GM12891 (cell line): Measurements from ENCODE around the gene COQ8B.
"Not testable (repeated sequence)": the region's sequence is repeated elsewhere in the genome, so short reads cannot be mapped to it uniquely, and the experiment has no call there.

Source experiments
- DNase-seq: peaks from one replicate; pipeline ENCODE4 v3.0.0; 2011; ENCODE audit warnings: low spot score; ENCODE audit not compliant: insufficient read length
- FAIRE-seq: peaks from 2 replicates; lab custom pipeline; 2011; peaks lifted over from hg19 to GRCh38; lab: Jason Lieb, UNC
- PAX5 ChIP-seq: IDR thresholded peaks from 2 replicates; pipeline ENCODE4 v1.6.1; 2011; ENCODE audit warnings: low read length, moderate library complexity, mild to moderate bottlenecking; ENCODE audit not compliant: insufficient read depth, severe bottlenecking
- POLR2A ChIP-seq: IDR thresholded peaks from 2 replicates; pipeline ENCODE4 v1.6.1; 2011; ENCODE audit warnings: low read depth, low read length, control low read depth
- POLR2AphosphoS5 ChIP-seq: IDR thresholded peaks from 2 replicates; pipeline ENCODE4 v1.6.1; 2011; ENCODE audit warnings: low read depth, low read length, control low read depth
- POU2F2 ChIP-seq: IDR thresholded peaks from 2 replicates; pipeline ENCODE4 v1.6.1; 2011; ENCODE audit warnings: low read depth, mild to moderate bottlenecking, control low read depth, low read length, moderate library complexity
- SPI1 ChIP-seq: IDR thresholded peaks from 2 replicates; pipeline ENCODE4 v1.6.1; 2011; ENCODE audit warnings: low read depth, low read length, control low read depth
- TAF1 ChIP-seq: IDR thresholded peaks from 2 replicates; pipeline ENCODE4 v1.6.1; 2011; ENCODE audit warnings: low read depth, low read length, control low read depth

Gene COQ8B

GRCh38 chr19:40742477-40742876, 25.8 kb upstream of the COQ8B start:
- TF ChIP-seq SPI1 = no peak
- TF ChIP-seq TAF1 = no peak
- no peak for TF ChIP-seq POLR2AphosphoS5
- TF ChIP-seq POU2F2 = no peak
- no peak for TF ChIP-seq PAX5
- no peak for TF ChIP-seq POLR2A
- DNase-seq (no peak), FAIRE-seq (no peak)

GRCh38 chr19:40741527-40742390, 25.1 kb upstream of the COQ8B start:
- FAIRE-seq (peak; percentile 28), DNase-seq (no peak)
- TF ChIP-seq POU2F2 = no peak
- TF ChIP-seq SPI1 = no peak
- no peak for TF ChIP-seq TAF1
- TF ChIP-seq POLR2AphosphoS5 = no peak
- no peak for TF ChIP-seq POLR2A
- no peak for TF ChIP-seq PAX5

- DNase-seq (no peak), FAIRE-seq (no peak)
- TF ChIP-seq TAF1 (no peak), POLR2AphosphoS5 (no peak), SPI1 (no peak)
These were observed 24.1 kb upstream of the COQ8B start for GRCh38 chr19:40740747-40741146.

GRCh38 chr19:40739871-40740703, 23.4 kb upstream of the COQ8B start:
- no peak for FAIRE-seq
- TF ChIP-seq POLR2AphosphoS5 = no peak
- no peak for DNase-seq

GRCh38 chr19:40739030-40739839, 22.5 kb upstream of the COQ8B start:
- TF ChIP-seq POU2F2 (no peak), SPI1 (no peak), TAF1 (no peak), POLR2AphosphoS5 (no peak), POLR2A (no peak), PAX5 (no peak)
- FAIRE-seq = no peak
- no peak for DNase-seq

- TF ChIP-seq SPI1 = no peak
- DNase-seq = no peak
- no peak for FAIRE-seq
These were observed 20.5 kb upstream of the COQ8B start for GRCh38 chr19:40737102-40737644.

GRCh38 chr19:40736661-40737060, 20.0 kb upstream of the COQ8B start:
- FAIRE-seq (no peak), DNase-seq (no peak)
- TF ChIP-seq POLR2A (no peak), POU2F2 (no peak), POLR2AphosphoS5 (no peak), SPI1 (no peak), TAF1 (no peak), PAX5 (no peak)

GRCh38 chr19:40735013-40735771, 18.5 kb upstream of the COQ8B start:
- no peak for TF ChIP-seq POLR2A
- no peak for TF ChIP-seq POU2F2
- TF ChIP-seq PAX5 = no peak
- no peak for TF ChIP-seq TAF1
- no peak for TF ChIP-seq SPI1
- TF ChIP-seq POLR2AphosphoS5 = no peak
- no peak for FAIRE-seq

GRCh38 chr19:40733149-40733548, 16.5 kb upstream of the COQ8B start:
- DNase-seq = no peak
- FAIRE-seq = no peak
- no peak for TF ChIP-seq POLR2AphosphoS5
- TF ChIP-seq POLR2A = no peak
- no peak for TF ChIP-seq POU2F2
- TF ChIP-seq PAX5 = no peak
- no peak for TF ChIP-seq SPI1
- no peak for TF ChIP-seq TAF1

More at GRCh38 chr19:40735013-40735771, 18.5 kb upstream of the COQ8B start:
- DNase-seq = no peak

- not testable (repeated sequence) for FAIRE-seq, DNase-seq
These were observed 15.6 kb upstream of the COQ8B start for GRCh38 chr19:40732304-40732703.

GRCh38 chr19:40730065-40730464, 13.4 kb upstream of the COQ8B start:
- FAIRE-seq, DNase-seq: not testable (repeated sequence)
